HepG2 (cell line): ENCODE measurements around the gene FYB2. TPM values are rescaled to one million over a fixed set of nuclear protein-coding genes. Genes with fewer than 3 reads are reported as not detected.

Experiments used
- CHD2 ChIP-seq: IDR thresholded peaks from 2 replicates; pipeline ENCODE4 v1.6.1; 2011; ENCODE audit warnings: low read depth, low read length, improper control_type of control experiment
- DNMT3B ChIP-seq: conservative IDR thresholded peaks from 2 replicates; pipeline ENCODE4 v1.6.1; 2016; ENCODE audit warnings: missing biosample characterization, control low read depth
- FOXO1 ChIP-seq: sonication (generic); formaldehyde crosslinking; IDR thresholded peaks from 2 replicates; pipeline ENCODE4 v1.4.0; 2020; ENCODE audit warnings: missing genetic modification reagents
- GMEB1 ChIP-seq: sonication (generic); formaldehyde crosslinking; IDR thresholded peaks from 2 replicates; pipeline ENCODE4 v1.5.1; 2020; ENCODE audit warnings: missing genetic modification reagents, mild to moderate bottlenecking, borderline replicate concordance
- HMG20B ChIP-seq: conservative IDR thresholded peaks from 2 replicates; pipeline ENCODE4 v1.6.1; 2016; ENCODE audit warnings: missing genetic modification reagents, missing compliant biosample characterization
- HOXA7 ChIP-seq: sonication (generic); formaldehyde crosslinking; IDR thresholded peaks from 2 replicates; pipeline ENCODE4 v1.8.1; 2022; ENCODE audit warnings: mild to moderate bottlenecking, missing genetic modification reagents, moderate library complexity
- MBD4 ChIP-seq: IDR thresholded peaks from 2 replicates; pipeline ENCODE4 v1.6.1; 2012; ENCODE audit warnings: low read length, inconsistent platforms, borderline replicate concordance
- RBFOX2 ChIP-seq: fragments of 200-400 bp; formaldehyde crosslinking; IDR thresholded peaks from 2 replicates; pipeline ENCODE4 v1.6.1; 2017; ENCODE audit warnings: low read depth, mild to moderate bottlenecking, low read length
- REXO4 ChIP-seq: sonication (generic); formaldehyde crosslinking; IDR thresholded peaks from 2 replicates; pipeline ENCODE4 v1.8.0; 2022; ENCODE audit warnings: missing genetic modification reagents, mild to moderate bottlenecking, borderline replicate concordance
- RFX3 ChIP-seq: IDR thresholded peaks from 2 replicates; pipeline ENCODE4 v1.6.1; 2016; ENCODE audit warnings: missing biosample characterization, missing genetic modification reagents
- RXRB ChIP-seq: IDR thresholded peaks from 2 replicates; pipeline ENCODE4 v1.6.1; 2016; ENCODE audit warnings: borderline replicate concordance, missing genetic modification reagents, missing compliant biosample characterization
- SOX6 ChIP-seq, 2 experiments: fragments of 450-650 bp in 1 of 2; sonication (generic) in 1 of 2; formaldehyde crosslinking in 1 of 2; IDR thresholded peaks; 2 replicates each; pipeline versions ENCODE4 v1.4.0 to v1.6.1; 2017 to 2020; ENCODE audit warnings: antibody characterized with exemption in 1 of 2, mild to moderate bottlenecking in 1 of 2, missing genetic modification reagents in 1 of 2
- SRF ChIP-seq: IDR thresholded peaks from 2 replicates; pipeline ENCODE4 v1.6.1; 2011; ENCODE audit warnings: mild to moderate bottlenecking, low read depth, low read length, moderate library complexity
- TAF1 ChIP-seq: sonication (generic); formaldehyde crosslinking; IDR thresholded peaks from 2 replicates; pipeline ENCODE4 v1.4.0; 2020; ENCODE audit warnings: missing genetic modification reagents
- TCF12 ChIP-seq, 2 experiments: fragments of 450-650 bp in 1 of 2; sonication (generic) in 1 of 2; formaldehyde crosslinking in 1 of 2; IDR thresholded peaks; 2 replicates each; pipeline versions ENCODE4 v1.6.1 to v1.8.0; 2017 to 2022; ENCODE audit warnings: antibody characterized with exemption in 1 of 2, mild to moderate bottlenecking in 1 of 2, missing genetic modification reagents in 1 of 2, moderate library complexity in 1 of 2
- TFDP2 ChIP-seq: sonication (generic); formaldehyde crosslinking; IDR thresholded peaks from 2 replicates; pipeline ENCODE4 v1.4.0; 2020; ENCODE audit warnings: missing genetic modification reagents
- ZFP90 ChIP-seq: sonication (generic); formaldehyde crosslinking; IDR thresholded peaks from 2 replicates; pipeline ENCODE4 v1.8.0; 2022; ENCODE audit warnings: missing genetic modification reagents, mild to moderate bottlenecking, inconsistent platforms, borderline replicate concordance
- ZNF281 ChIP-seq: sonication (generic); formaldehyde crosslinking; IDR thresholded peaks from 2 replicates; pipeline ENCODE4 v1.4.0; 2020; ENCODE audit warnings: missing genetic modification reagents, borderline replicate concordance
- ZNF30 ChIP-seq: sonication (generic); formaldehyde crosslinking; IDR thresholded peaks from 2 replicates; pipeline ENCODE4 v1.5.0; 2020; ENCODE audit warnings: mild to moderate bottlenecking, missing genetic modification reagents
- ZNF512 ChIP-seq: sonication (generic); formaldehyde crosslinking; IDR thresholded peaks from 2 replicates; pipeline ENCODE4 v1.4.0; 2020; ENCODE audit warnings: mild to moderate bottlenecking, missing genetic modification reagents
- ZNF567 ChIP-seq: sonication (generic); formaldehyde crosslinking; IDR thresholded peaks from 2 replicates; pipeline ENCODE4 v1.8.1; 2023; ENCODE audit warnings: mild to moderate bottlenecking, missing genetic modification reagents, borderline replicate concordance
- ZNF724P ChIP-seq: sonication (generic); formaldehyde crosslinking; IDR thresholded peaks from 2 replicates; pipeline ENCODE4 v1.8.0; 2022; ENCODE audit warnings: missing genetic modification reagents, borderline replicate concordance
- polyA plus RNA-seq, 8 experiments: library from polyadenylated mRNA; depleted of rRNA in 3 of 8; stranded (reverse) in 7 of 8; unstranded in 1 of 8; fragments of >200 nt; fragmentation: Illumina TruSeq in 4 of 8; extraction: Trizol in 4 of 8; gene quantifications; 2 replicates each; pipeline versions ENCODE4 v1.2.1 to v1.2.3, GENCODE V29; 2011 to 2016; ENCODE audit warnings: low read depth in 4 of 8, missing spikeins in 1 of 8, mixed read lengths in 1 of 8; ENCODE audit not compliant: insufficient read depth in 1 of 8
- total RNA-seq, 5 experiments: library from RNA; depleted of rRNA; stranded (reverse); fragments of >200 nt; fragmentation: Illumina TruSeq; extraction: Trizol; gene quantifications; 2 replicates each; pipeline ENCODE4 v1.2.3, GENCODE V29; 2016; ENCODE audit warnings: low read depth in 1 of 5

The FYB2 gene
- total and polyA plus RNA-seq, 2 of the 13 experiments (the other 11 are each of a cell fraction or from before 2014, with no cell fraction given): 1.2 to 2.7 TPM

- TF ChIP-seq GMEB1 (CRISPR knock-in tag) (no peak), ZNF512 (no peak), CHD2 (no peak), ZNF724P (CRISPR knock-in tag) (no peak), ZNF30 (CRISPR knock-in tag) (no peak), FOXO1 (CRISPR knock-in tag) (no peak; the same call in 1 of the 2 replicates), MBD4 (0 out of 2 replicates have a peak, but pooled peaks have one; percentile 70), TFDP2 (CRISPR knock-in tag) (0 out of 2 replicates have a peak, but pooled peaks have one; percentile 12), TAF1 (peak; percentile 42; the same call in 1 of the 2 replicates), HMG20B (0 out of 2 replicates have a peak, but pooled peaks have one; percentile 33), RXRB (CRISPR knock-in tag) (peak; percentile 89), ZNF567 (CRISPR knock-in tag) (no peak), TCF12 (IDR thresholded peaks at IDR 0.05) (no peak), TCF12 (CRISPR knock-in tag; IDR thresholded peaks at IDR 0.05) (peak; percentile 26; the same call in 1 of the 2 replicates), ZNF281 (CRISPR knock-in tag) (peak; percentile 32; the same call in 1 of the 2 replicates), RFX3 (CRISPR knock-in tag) (no peak), HOXA7 (no peak), ZFP90 (CRISPR knock-in tag) (0 out of 2 replicates have a peak, but pooled peaks have one; percentile 55), RBFOX2 (peak; percentile 34), SRF (no peak), DNMT3B (CRISPR knock-in tag) (no peak), REXO4 (CRISPR knock-in tag) (no peak), SOX6 (IDR thresholded peaks at IDR 0.05) (no peak), SOX6 (CRISPR knock-in tag; IDR thresholded peaks at IDR 0.05) (peak; percentile 91)
Measured at GRCh38 chr1:56854521-56855099, 35.4 kb upstream of the FYB2 start, which contains the start of gene C8A (continued).
